ENCODE results near the gene FHIT. TPM values are rescaled to one million over a fixed set of nuclear protein-coding genes. Genes with fewer than 3 reads are reported as not detected.
A peak's percentile ranks its signal among the peaks of the same experiment; 100 is the strongest.

FHIT gene
- total RNA-seq, 2 experiments from 2014 or later, result 9.6 to 9.7 TPM

DNA sequence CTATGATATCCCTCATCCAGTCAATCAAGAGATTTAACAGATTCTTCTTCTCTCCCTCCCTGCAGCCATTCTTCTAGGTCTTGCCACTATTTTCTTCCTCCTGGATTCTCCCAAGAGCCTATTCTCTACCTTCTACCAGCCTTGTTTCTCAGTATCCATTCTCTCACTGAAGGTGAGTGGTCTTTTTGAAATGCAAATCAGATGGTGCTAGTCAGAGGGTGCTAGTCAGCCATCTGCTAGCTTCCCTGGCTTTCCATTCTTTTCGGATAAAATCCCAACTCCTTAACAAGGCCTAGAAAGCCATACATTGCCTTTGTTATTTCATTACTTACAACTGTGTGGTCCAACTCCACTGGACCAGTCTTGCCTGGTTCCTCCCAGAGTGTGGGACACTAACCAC is 1467.1 kb downstream of the FHIT start:
- Mint-ChIP-seq H3K9me3 (peaks cover 3% of the 10 kb centered on the region), H3K4me3 (no peak overlapping the region), H3K4me1 (peaks cover 21% of the 10 kb centered on the region), H3K27me3 (no peaks in the 10 kb centered on the region), H3K36me3 (ENCODE audit: low read depth) (peaks cover 2% of the 10 kb centered on the region), H3K27ac (no peak overlapping the region)
- POLR2A ChIA-PET, result interaction anchor here (1.3 kb wide), 1 partner anchor 11 kb away, joined by 4 read pairs; no protein-coding TSS in a partner anchor
- CTCF ChIA-PET, result no interaction called here
- no peak for DNase-seq

- Mint-ChIP-seq H3K9me3 (peaks cover 3% of the 10 kb centered on the region), H3K27ac (no peak overlapping the region), H3K36me3 (ENCODE audit: low read depth) (peaks cover 2% of the 10 kb centered on the region), H3K4me3 (no peak overlapping the region), H3K4me1 (peaks cover 21% of the 10 kb centered on the region), H3K27me3 (no peaks in the 10 kb centered on the region)
- peak; percentile 33 for DNase-seq
- POLR2A ChIA-PET, result interaction anchor here (1.3 kb wide), 1 partner anchor 11 kb away, joined by 4 read pairs; no protein-coding TSS in a partner anchor
- CTCF ChIA-PET, result no interaction called here
These were observed 1467.7 kb downstream of the FHIT start for GRCh38 chr3:59783468-59783988.

DNA sequence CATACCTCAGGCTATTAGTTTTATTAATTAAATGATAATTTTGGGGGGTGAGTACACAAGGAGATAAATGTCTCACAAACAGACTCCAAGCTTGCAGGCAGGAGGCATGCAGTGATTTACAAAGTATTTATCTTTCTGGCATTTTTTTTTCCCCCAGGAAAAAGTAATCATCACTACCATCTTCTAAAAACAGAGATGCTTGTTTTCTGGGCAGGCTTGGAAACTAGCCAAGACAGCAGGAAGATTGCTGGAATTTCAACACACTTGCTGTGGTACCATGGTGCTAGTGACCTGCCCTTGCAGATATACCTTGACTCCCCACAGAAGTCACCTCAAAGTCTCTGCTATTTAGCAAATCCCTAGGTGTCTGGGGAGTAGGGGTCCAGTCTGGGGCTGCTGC is 1468.6 kb downstream of the FHIT start:
- H3K27ac Mint-ChIP-seq, result no peak overlapping the region
- no peak overlapping the region for H3K4me3 Mint-ChIP-seq
- DNase-seq, result no peak
- H3K9me3 Mint-ChIP-seq, result peaks cover 3% of the 10 kb centered on the region
- ChIA-PET CTCF (no interaction called here), POLR2A (interaction anchor here (1.4 kb wide), 1 partner anchor 10 kb away, joined by 5 read pairs; no protein-coding TSS in a partner anchor)
- H3K27me3 Mint-ChIP-seq, result no peaks in the 10 kb centered on the region
- peaks cover 20% of the 10 kb centered on the region for H3K4me1 Mint-ChIP-seq
- peaks cover 2% of the 10 kb centered on the region for H3K36me3 Mint-ChIP-seq (ENCODE audit: low read depth)

GRCh38 chr3:59780209-59780608 is 1471.0 kb downstream of the FHIT start:
- POLR2A ChIA-PET, result no interaction called here
- no peaks in the 10 kb centered on the region for H3K27me3 Mint-ChIP-seq
- no peak overlapping the region for H3K4me3 Mint-ChIP-seq
- no peak for DNase-seq
- no peak overlapping the region for H3K27ac Mint-ChIP-seq
- peaks cover 2% of the 10 kb centered on the region for H3K36me3 Mint-ChIP-seq (ENCODE audit: low read depth)
- CTCF ChIA-PET, result no interaction called here
- H3K9me3 Mint-ChIP-seq, result peaks cover 3% of the 10 kb centered on the region
- peaks cover 29% of the 10 kb centered on the region for H3K4me1 Mint-ChIP-seq

DNA sequence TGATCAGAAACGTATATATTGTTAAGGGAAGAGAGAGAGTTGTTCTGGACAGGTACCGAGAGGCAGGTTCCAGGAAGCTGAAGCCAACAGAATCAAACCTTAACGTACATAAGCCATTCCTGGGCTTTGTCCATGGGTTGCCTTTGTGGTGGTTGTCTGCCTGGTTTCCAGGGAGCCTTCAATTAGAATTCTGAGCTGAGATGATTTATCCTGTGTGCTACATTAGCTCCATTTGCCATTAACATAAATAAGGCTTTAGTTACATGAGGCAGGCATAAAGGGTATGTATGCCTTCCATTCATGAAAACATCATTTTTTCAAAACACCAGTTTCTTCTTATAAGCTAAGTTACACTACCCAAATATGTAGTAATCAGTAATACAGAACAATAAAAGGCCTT is 1472.0 kb downstream of the FHIT start:
- Mint-ChIP-seq H3K27me3 (no peaks in the 10 kb centered on the region), H3K36me3 (ENCODE audit: low read depth) (no peaks in the 10 kb centered on the region), H3K4me3 (no peak overlapping the region), H3K27ac (no peak overlapping the region), H3K4me1 (peaks cover 29% of the 10 kb centered on the region), H3K9me3 (peaks cover 3% of the 10 kb centered on the region)
- ChIA-PET CTCF (no interaction called here), POLR2A (no interaction called here)
- DNase-seq, result no peak

DNA sequence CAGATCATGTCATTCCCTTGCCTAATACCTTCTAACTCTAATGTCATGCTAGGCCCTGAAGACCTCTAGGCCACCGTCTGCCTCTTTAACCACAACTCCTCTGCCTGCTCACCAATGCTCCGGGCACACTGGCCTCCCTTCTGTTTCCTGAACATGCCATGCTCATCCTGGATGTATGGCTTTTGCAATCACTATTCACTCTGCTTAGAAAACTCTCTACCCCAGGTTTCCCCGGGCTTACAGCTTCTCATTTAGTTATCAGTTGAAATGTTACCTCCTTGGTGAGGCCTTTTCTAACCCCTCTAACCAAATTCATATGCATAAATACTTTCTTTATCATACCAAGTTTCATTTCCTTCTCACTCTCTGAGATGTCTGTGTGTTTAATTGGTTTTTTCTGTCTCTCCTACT is 1473.6 kb downstream of the FHIT start:
- POLR2A ChIA-PET, result no interaction called here

DNA sequence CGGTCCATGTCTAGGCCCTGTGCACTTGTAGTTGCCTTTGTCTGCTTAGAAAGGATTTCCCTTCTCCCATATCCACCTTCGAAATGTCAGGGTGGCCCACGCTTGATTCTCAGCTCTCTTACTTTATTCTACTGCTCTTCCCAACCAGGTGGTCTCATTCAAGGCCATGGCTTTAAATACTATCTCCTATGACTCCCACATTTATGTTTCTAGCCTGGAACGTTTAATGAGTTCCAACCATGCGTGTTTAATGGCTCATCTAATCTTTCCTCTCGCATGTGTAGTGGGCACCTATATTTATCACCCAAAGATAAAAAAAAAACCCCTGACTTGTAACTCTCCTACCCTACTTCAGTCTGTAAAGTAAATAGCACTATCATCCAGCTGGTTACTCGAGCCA is 1474.2 kb downstream of the FHIT start:
- ChIA-PET POLR2A (no interaction called here), CTCF (interaction anchor here (1.0 kb wide), 1 partner anchor 81 kb away, joined by 4 read pairs; no protein-coding TSS in a partner anchor)
- H3K36me3 Mint-ChIP-seq (ENCODE audit: low read depth), result no peaks in the 10 kb centered on the region
- no peaks in the 10 kb centered on the region for H3K27me3 Mint-ChIP-seq
- H3K4me1 Mint-ChIP-seq, result peaks cover 37% of the 10 kb centered on the region
- H3K9me3 Mint-ChIP-seq, result peaks cover 3% of the 10 kb centered on the region
- no peak for DNase-seq
- no peak overlapping the region for H3K4me3 Mint-ChIP-seq
- H3K27ac Mint-ChIP-seq, result no peak overlapping the region

More for the DNA sequence above, 1473.6 kb downstream of the FHIT start:
- no peak for DNase-seq
- Mint-ChIP-seq H3K4me3 (no peak overlapping the region), H3K27me3 (no peaks in the 10 kb centered on the region), H3K9me3 (peaks cover 3% of the 10 kb centered on the region), H3K4me1 (peaks cover 31% of the 10 kb centered on the region), H3K36me3 (ENCODE audit: low read depth) (no peaks in the 10 kb centered on the region), H3K27ac (peak overlapping the region; percentile 17)
- CTCF ChIA-PET, result no interaction called here

DNA sequence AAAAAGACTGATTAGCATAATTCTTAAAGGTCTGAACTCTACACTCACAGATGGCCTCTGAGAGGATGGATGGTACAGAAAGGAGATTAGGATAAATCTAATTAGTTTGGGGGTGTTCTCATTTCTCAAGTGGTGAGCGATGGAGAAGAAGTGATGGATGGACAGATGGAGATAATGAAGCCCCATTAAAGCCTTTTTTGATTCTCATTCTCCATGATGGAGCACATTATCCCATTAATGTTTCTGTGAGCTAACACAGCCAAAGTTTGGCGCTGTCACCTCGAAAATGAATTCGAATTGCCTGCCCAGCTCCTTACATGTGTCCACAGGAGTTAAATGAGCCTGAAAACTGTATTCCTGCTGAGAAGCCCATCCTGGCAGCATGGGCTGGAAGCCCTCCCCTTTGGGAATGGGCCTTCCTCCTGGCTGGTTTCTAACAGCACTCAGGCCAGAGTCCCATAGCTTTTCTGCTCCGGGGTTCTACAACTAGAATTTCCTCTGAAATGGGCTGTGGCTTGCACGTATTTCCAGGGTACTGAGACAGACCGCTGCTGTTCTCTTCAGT is 1475.4 kb downstream of the FHIT start:
- ChIA-PET CTCF (no interaction called here), POLR2A (no interaction called here)
- H3K9me3 Mint-ChIP-seq, result peaks cover 3% of the 10 kb centered on the region

GRCh38 chr3:59775106-59775505 is 1476.1 kb downstream of the FHIT start:
- H3K4me1 Mint-ChIP-seq, result peaks cover 47% of the 10 kb centered on the region
- H3K27me3 Mint-ChIP-seq, result no peaks in the 10 kb centered on the region
- POLR2A ChIA-PET, result no interaction called here
- peaks cover 1% of the 10 kb centered on the region for H3K9me3 Mint-ChIP-seq
- no peak for DNase-seq
- H3K27ac Mint-ChIP-seq, result no peak overlapping the region
- no peaks in the 10 kb centered on the region for H3K36me3 Mint-ChIP-seq (ENCODE audit: low read depth)
- CTCF ChIA-PET, result no interaction called here
- no peak overlapping the region for H3K4me3 Mint-ChIP-seq

More for the DNA sequence above, 1475.4 kb downstream of the FHIT start:
- H3K36me3 Mint-ChIP-seq (ENCODE audit: low read depth), result no peaks in the 10 kb centered on the region
- no peak overlapping the region for H3K4me3 Mint-ChIP-seq
- peaks cover 47% of the 10 kb centered on the region for H3K4me1 Mint-ChIP-seq
- DNase-seq, result no peak
- no peaks in the 10 kb centered on the region for H3K27me3 Mint-ChIP-seq
- H3K27ac Mint-ChIP-seq, result no peak overlapping the region

DNA sequence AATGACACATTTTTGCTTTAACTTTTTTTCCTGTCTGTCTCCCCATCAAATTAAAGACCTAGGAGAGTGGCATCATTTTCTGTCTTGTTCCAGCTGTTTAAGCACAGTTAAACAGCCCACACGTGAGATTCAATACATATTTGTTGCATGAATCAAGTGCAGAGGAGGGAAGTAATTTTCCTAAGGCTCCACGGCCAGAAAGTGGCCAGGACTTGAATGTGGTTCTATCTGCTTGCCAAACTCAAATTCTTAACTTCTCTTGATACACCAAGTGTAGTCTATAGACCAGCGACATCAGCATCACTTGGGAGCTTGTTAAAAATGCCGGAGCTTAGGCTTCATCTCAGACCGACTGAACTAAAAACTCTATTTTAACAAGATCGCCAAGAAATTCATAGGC is 1476.6 kb downstream of the FHIT start:
- ChIA-PET POLR2A (no interaction called here), CTCF (no interaction called here)
- Mint-ChIP-seq H3K4me1 (peaks cover 47% of the 10 kb centered on the region), H3K36me3 (ENCODE audit: low read depth) (no peaks in the 10 kb centered on the region), H3K9me3 (no peaks in the 10 kb centered on the region), H3K27ac (no peak overlapping the region), H3K4me3 (no peak overlapping the region), H3K27me3 (no peaks in the 10 kb centered on the region)
- no peak for DNase-seq

GRCh38 chr3:59774000-59774399 is 1477.3 kb downstream of the FHIT start:
- Mint-ChIP-seq H3K9me3 (no peaks in the 10 kb centered on the region), H3K36me3 (ENCODE audit: low read depth) (no peaks in the 10 kb centered on the region), H3K27ac (no peak overlapping the region), H3K27me3 (no peaks in the 10 kb centered on the region), H3K4me3 (no peak overlapping the region), H3K4me1 (peaks cover 47% of the 10 kb centered on the region)
- ChIA-PET POLR2A (interaction anchor here (1.6 kb wide), 1 partner anchor 64 kb away, joined by 7 read pairs; no protein-coding TSS in a partner anchor), CTCF (no interaction called here)
- no peak for DNase-seq

- ChIA-PET CTCF (interaction anchor here (0.5 to 1.4 kb wide), 5 partner anchors 20 to 238 kb away, joined by 3 to 6 read pairs (median 3); no protein-coding TSS in a partner anchor), POLR2A (interaction anchor here (0.7 to 1.6 kb wide), 6 partner anchors 9 to 537 kb away, joined by 3 to 7 read pairs (median 4); no protein-coding TSS in a partner anchor)
- Mint-ChIP-seq H3K4me3 (no peak overlapping the region), H3K9me3 (no peaks in the 10 kb centered on the region), H3K4me1 (peaks cover 42% of the 10 kb centered on the region), H3K27ac (peak overlapping the region; percentile 45), H3K27me3 (no peaks in the 10 kb centered on the region), H3K36me3 (ENCODE audit: low read depth) (no peaks in the 10 kb centered on the region)
- peak; percentile 78 for DNase-seq
These were observed 1478.5 kb downstream of the FHIT start for GRCh38 chr3:59772416-59773408.

GRCh38 chr3:59771768-59772181 is 1479.5 kb downstream of the FHIT start:
- H3K9me3 Mint-ChIP-seq, result no peaks in the 10 kb centered on the region
- H3K4me1 Mint-ChIP-seq, result peaks cover 37% of the 10 kb centered on the region
- ChIA-PET CTCF (no interaction called here), POLR2A (interaction anchor here (1.3 kb wide), 1 partner anchor 62 kb away, joined by 3 read pairs; no protein-coding TSS in a partner anchor)
- H3K27me3 Mint-ChIP-seq, result no peaks in the 10 kb centered on the region
- H3K4me3 Mint-ChIP-seq, result no peak overlapping the region
- no peak for DNase-seq
- no peak overlapping the region for H3K27ac Mint-ChIP-seq
- H3K36me3 Mint-ChIP-seq (ENCODE audit: low read depth), result no peaks in the 10 kb centered on the region
